ENCODE results near the gene ALDH1A2.

The ALDH1A2 gene

DNA sequence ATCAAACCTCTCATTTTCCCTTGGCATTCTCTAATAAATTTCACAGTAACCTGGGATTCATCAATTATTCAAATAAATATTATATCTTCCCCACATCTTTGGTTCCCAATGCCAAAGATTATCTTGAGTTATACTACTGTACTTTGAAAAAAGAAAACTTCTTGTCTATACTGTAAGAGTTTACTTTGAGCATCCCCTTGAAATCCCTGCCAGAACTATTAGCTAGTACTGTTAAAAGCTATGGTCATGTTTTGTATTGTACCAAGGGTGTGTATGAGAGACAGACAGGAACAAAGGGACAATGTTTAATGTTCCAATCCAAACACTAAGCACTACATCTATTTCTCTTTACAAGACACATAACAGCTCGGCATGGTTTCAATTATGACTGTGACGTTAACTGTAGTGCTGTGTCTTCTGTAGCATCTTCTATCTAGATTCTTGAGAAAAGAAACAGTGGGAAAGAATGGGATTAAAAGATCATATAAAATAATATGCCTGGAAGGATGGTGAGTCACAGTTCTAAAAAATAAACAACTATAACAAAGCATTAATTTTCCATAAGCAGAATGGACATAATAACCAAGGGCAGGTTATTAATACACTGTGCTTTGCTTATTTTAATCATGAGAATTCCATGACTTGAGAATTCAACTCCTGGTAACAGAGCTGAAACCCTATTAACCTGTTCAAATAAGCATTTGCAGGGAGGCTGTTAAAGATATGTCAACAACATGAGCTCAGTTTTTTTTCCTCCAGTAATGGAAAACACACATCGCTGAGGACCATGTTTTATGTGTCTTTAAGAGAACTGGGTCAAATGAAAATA is 71.1 kb downstream of the ALDH1A2 start:
- DNase-seq (ENCODE audit: low read depth): no peak

DNA sequence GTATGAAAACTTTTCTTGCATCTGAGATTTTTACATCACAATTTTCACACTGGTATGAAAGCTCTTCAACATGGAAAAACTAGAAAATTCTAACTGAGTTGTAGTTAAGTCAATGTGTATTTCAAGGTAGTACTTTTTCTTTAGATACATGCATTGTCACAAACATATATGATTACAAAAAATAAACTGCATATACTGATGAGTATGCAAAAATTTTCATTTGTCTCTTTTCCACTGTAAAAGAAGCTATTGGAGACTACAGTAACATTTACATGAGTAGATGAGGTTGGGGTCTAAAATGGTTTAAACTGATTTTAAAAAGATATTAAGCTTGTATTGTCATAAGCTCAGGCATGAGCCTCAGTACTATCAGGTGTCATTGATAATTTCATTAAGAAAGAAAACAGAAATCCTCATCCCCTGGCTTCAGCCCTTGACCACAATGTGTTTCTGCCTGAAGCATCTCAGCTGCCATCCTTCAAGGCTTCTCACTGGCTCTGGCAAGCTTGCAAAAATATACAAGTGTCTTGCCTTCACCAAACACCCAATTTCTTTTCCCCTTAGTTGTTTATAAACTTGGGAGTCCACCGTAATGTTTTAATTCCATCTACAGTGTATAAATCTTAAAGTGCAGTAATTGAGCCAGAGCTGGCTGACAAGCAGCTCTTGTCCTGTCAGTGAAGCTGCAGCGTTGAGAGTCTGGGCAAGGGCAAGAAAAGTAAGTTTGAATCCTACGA is 71.9 kb downstream of the ALDH1A2 start:
- DNase-seq (ENCODE audit: low read depth): no peak

DNA sequence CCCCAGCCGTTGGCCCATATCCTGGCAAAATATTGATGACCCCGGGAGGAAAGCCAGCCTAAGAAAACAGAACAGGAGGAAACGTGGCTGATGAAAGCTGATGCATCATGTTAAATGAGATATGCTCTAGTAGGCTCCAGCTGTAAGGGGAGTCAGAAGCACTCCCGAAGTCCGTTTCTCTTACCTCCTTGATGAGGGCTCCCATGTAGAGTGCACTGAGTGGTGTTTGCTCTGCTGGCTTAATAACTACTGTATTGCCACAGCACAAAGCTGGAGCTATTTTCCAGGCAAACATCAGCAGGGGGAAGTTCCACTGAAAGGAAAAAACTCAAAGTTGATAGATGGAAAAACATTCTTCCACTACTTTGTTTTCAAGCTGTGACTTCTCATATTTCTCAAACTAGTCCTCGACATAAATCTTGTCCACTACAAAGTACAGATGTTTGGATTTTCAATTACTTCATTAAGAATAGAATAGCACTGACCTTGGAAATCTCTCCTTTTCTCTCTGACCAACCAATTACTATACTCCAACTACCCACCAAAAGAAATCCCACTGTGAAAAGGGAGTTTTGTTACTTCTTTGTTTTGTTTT is 72.7 kb downstream of the ALDH1A2 start:
- DNase-seq (ENCODE audit: low read depth): no peak

DNA sequence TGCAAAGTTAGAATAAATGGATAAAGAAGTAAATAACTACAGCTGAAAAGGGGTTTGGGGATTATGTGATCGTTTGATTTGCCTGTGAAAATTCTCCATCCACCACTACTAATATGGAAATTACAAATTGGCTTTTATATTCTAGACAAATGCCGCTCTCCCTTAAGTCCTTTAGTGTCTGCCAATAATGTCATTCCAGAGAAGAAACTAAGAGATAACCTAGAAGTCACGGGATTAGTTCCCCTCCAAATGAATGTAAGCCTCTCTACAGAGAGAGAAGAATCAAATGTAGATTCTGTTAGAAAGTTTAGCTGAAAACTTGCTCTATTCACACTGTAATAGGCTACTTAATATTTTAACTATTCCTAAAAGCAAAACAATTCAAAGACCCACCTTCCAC is 92.0 kb downstream of the ALDH1A2 start:
- DNase-seq (ENCODE audit: low read depth): no peak

DNA sequence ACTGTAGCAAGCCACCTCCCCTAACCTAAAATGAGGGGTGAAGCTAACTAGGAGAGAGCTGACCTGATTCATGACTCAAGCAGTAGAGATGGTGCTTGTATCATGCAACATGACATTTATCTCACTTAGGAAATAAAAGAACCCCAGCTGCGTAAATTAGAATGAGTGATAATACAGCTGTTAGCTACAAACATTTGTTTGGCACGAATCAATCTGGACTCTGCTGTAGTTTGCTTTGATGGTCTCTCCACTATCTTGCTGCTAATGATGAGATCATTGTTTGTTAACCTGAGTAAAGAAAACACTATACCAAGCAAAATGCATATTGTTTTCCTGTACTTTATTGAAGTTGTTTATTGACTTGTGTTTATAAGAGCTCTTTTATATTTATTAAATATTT is 92.6 kb downstream of the ALDH1A2 start:
- DNase-seq (ENCODE audit: low read depth): no peak

DNA sequence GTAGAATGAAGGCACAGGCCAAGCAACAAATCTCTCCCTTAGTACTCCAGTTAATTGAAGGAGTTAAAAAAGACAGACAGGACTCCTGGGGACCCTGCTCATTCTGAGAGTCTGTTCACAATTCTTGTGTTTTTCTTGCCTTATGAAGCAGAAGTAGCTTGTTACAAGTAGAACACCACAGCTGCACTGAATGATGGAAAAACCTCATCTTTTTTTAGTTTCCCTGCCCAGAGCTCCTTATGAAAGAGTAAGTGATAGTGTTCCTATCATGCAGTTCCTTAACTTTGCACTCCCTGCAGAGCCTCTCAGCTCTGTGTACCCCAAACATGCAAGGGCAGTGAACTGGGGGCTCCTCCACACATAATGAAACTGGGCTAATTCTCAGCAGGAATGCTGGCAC is 95.5 kb downstream of the ALDH1A2 start:
- DNase-seq (ENCODE audit: low read depth): no peak

DNA sequence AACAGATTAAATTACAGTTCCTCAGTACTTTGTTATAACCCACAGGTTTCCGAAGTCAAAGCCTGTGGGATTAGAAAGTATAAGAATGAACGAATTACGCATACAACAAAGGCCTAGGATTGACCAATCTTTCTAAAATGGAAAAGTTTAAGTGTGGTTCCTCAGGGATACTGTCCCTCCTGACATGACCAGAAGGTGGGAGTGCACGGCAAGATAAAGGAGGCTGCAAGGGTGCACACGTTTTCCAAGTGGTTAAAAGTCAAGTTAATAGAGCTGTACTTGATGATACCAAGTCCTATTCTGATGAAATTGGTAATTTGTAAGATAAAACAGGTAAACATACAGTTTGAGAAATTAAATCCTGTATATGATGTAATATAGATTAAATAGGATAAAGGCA is 96.2 kb downstream of the ALDH1A2 start:
- no peak for DNase-seq (ENCODE audit: low read depth)

DNA sequence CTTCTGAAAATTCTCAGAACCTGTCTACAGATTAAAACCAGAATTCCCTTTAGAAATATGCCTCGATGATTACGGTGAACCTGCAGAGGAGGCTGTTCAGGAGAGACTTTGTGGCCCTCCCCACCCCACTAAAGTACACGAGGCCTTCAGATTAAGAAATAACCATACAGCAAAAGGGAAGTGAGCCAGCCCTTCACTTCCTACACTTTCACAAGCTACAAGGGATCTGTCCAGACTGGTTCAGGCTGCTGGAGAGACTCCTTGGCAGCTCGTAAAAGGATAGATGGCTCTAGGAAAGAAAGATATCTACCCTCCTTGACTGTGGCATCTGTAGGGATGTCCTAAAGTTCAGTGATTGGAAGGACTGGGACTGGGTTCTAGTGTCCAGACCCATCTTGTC is 102.6 kb downstream of the ALDH1A2 start:
- DNase-seq (ENCODE audit: low read depth): no peak

DNA sequence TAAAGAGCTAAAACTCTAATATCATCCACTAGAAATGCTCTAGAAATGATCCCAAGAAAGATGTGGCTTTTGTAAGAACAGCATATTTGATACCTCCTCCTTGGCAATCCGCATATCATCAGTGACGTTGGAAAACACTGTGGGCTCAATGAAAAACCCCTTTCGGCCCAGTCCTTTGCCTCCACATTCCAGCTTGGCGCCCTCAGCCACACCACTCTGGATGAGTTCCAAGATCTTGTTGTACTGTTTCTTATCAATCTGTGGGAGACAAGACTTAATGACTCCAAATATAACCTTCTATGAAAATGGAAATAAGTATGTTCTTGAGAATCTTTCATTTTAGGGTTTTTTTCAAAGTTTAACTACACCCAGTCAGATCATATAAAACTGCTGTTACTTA is 103.6 kb downstream of the ALDH1A2 start:
- DNase-seq (ENCODE audit: low read depth): no peak

DNA sequence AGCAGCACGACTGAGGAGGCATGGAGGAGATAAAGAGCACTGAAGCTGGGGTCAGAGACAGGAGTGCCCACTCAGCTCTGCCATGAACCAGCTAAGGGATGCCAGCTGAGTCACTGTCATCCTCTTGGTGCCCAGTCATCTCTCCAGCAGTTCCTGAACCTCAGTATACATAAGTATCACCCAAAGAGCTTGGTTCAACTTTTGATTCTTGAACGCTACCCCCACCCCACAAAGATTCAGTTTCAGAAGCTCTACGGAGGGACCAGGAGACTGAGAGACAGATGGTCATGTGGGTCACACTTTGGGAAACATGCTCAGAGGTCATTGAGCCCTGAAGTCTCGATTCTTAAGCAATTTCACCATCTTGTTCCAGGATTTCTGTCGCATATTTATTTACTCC is 108.4 kb downstream of the ALDH1A2 start:
- no peak for DNase-seq (ENCODE audit: low read depth)

DNA sequence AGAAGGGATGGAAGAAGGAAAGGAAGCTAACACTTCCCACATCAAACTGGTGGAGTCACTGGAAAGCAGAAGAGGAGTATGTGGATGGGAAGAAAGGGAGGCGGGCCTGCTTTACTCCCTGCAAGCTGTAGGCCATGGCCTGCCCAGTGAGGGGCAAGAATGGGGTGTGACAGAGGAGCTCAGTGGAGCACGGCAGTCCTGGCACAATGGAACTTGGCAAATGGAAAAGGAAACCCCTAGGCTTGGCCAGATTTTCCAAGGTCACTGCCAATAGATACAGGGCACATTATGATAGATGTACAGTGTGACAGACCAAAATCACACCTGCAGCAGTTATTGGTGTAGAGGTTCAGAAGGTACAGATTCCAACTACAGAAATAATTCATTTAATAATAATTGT is 111.6 kb downstream of the ALDH1A2 start:
- no peak for DNase-seq (ENCODE audit: low read depth)

DNA sequence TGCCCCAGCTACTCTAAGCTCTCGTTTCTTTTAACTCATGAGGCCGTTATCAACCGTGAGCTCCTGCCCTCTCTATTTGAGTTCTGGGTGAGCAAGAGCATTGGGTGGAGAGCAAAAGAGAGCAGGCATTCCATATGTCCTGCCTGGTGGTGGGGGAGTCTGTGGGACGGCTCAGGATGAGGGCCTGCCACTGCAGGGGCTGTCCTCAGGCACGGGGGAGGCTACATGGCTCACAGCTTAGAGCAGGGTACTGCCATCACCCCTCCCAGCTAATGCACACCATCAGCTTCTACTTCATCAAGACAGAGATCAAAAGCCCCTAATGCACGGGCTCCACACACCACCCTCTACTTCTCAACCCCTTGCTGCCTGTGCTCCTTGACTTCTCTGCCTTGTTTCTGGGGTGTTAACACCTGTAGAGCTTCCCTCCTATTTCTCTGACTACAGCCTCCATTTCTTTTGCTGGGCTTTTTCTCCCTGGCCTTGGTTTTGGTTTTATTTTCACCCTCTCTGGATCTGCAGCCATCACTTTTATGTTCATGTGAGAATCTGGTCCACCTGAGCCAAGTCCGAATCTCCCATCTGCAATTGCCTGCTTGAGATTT is 114.1 kb downstream of the ALDH1A2 start:
- DNase-seq (ENCODE audit: low read depth): no peak

DNA sequence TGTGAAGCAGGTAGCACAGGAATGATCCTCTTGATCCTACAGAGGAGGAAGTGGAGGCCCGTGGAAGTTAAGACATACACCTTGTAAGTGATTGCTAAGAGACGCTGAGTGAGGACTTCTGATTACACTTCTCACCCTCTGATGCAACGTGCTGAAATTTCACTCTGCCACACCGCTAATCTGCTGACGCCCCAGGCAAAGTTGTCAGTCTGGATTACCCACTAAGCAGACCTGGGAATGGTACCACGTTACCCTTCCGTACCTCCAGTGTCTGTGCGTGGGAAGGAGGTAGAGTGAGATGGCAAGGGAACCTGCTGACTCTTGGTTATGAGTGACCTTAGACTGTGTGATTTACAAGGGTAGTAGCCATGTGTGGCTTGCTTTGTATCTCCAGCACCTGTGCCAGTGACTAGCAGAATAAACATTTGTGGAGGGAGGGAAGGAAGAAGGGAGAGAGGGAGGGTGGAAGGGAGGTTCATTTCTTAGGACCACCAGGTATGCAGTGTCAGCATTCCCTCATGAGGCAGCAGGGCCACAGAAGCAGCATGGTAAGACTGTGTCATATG is 115.0 kb downstream of the ALDH1A2 start:
- no peak for DNase-seq (ENCODE audit: low read depth)

DNA sequence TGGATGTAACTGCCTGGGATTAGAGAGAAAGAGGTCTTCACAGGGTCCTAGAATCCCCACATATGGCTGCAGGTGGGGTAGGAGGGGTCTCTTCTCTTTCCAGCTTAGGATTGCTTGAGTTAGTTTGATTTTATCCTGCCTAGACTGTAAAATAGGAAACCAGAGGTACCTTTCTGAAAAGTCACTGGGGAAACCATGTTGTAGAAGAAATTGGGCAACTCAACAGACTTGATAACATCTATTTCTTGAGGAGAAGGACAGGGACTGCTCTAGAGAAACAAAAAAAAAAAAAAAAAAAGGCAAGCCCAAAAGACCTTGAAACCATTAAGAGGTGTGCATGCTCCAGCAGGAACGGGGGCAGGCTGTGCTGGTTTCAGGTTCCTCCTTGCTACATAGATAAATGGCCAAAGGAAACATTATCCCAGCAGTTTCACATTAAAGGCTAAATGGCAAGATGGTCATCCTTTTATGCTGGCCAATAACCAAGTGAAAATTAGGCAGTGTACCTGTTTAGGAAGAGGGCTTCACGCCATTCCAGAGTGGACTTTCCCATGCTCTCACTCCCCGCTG is 116.1 kb downstream of the ALDH1A2 start:
- no peak for DNase-seq (ENCODE audit: low read depth)

DNA sequence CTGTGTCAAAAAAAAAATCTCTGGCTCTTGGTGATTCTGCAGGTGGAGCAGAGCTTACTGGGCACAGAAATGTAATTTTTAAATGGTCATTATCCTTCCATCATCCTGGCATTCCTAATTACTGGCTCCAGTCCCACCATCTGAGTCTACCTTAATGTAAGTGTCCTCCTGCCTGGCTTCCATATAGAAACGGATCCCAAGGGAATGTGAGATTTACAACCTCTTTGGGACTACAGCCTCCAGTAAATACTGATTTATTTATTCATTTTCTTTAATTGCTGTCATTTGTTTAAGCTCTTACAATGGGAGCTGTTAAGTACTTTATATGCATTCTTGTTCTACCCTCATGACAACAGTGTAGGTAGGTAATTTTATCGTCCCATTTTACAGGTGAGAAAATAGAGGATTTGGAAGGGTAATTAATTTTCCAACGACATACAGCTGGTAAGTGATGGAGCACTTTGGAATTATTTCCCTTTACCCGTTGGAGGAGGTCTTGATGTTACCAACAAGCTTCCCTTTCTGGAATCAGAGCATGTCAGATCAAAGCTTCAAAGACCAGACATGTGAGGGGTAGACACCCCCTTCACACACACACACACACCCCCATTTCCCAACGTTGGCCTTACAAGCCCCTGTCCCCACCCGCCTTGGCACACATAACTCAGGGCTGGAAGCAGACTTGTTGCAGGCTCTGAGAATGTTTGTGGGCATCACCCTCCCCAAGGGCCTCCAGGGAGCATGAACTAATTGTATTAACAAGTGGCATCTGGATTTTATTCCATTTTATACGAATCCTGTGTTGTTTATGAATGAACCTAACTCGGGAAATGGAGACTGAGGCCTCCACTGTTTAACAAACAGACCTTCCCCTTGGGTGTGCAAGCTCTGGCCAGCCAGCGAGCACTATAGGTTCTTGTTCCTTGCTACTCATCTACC is 116.9 kb downstream of the ALDH1A2 start:
- no peak for DNase-seq (ENCODE audit: low read depth)

DNA sequence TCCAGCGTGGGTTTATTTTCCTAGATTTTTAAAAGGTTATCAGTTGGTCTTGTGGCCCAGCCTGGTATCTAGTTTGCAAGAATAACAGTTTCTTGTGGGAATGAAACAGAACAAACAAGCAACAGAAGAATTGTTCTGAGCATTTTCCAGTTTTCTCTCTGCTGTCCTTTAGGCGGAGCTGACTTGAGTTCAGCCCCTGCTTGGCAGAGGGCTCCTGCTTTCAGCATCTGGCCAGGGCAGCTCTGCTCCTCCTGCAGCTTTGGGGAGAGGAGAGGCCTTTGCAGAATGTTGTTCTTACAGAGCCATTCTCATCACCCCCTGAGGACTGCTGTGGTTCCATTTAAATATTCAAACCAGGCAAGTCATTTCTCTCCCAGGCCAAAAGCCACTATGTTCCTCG is 117.7 kb downstream of the ALDH1A2 start:
- DNase-seq (ENCODE audit: low read depth): no peak

DNA sequence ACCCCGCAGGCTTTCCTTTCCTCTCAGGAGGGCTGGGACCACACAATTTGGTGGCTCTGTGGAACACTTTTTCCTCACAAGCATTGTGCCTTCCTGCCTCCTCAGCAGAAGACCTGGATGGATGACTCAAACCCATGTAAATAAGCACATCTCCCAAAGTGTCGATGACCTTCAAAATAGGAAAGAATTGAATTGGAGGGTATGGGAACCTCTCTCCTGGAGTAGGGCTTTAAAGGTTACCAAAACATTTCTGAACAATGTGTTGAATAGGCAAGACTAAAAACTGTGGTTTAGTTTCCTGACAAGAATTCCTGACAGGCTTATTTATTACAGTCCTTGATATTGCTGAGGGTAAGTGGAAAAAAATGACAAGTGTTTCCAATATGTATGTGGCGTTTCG is 118.2 kb downstream of the ALDH1A2 start:
- DNase-seq (ENCODE audit: low read depth): no peak

DNA sequence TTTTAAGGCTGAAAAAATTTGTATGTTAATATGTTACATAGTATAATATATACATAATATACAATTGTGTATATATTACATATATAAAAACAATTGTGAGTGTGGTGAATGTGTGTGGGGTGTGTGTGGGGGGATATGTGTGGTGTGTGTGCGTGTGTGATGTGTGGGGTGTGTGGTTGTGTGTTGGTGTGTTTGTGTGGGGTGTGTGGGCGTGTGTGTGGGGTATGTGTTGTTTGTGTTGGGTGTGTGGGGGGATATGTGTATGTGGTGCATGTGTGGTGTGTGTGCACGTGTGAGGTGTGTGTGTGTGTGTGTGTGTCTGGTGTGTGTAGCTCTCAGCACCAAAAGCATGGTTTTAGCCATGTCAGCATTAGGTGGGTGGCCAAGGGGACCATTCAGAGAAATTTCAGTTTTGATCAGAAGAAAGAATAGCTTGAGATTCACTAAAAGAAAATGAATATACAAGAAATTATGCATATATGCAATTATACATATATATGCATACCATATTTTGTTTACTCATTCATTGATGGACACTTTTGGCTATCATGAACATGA is 118.9 kb downstream of the ALDH1A2 start:
- DNase-seq (ENCODE audit: low read depth): no peak

DNA sequence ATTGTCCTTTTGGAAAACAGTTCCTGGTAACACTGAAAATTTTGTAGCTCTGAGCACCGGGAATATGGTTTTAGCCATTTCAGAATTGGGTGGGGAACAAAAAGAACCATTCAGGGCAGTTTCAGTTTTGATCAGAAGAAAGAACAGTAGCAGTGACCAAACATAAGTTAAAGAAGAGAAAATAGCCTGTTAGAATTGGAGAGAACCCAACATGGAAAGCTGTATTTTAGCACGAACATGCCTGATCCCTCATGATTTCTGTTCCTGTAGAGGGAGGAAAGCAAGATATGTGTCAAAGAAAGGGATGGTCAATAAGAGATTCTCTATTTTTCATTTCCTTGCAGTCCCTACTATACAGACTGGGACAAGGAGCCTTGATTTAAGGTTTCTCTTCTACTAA is 119.9 kb downstream of the ALDH1A2 start:
- DNase-seq (ENCODE audit: low read depth): no peak

DNA sequence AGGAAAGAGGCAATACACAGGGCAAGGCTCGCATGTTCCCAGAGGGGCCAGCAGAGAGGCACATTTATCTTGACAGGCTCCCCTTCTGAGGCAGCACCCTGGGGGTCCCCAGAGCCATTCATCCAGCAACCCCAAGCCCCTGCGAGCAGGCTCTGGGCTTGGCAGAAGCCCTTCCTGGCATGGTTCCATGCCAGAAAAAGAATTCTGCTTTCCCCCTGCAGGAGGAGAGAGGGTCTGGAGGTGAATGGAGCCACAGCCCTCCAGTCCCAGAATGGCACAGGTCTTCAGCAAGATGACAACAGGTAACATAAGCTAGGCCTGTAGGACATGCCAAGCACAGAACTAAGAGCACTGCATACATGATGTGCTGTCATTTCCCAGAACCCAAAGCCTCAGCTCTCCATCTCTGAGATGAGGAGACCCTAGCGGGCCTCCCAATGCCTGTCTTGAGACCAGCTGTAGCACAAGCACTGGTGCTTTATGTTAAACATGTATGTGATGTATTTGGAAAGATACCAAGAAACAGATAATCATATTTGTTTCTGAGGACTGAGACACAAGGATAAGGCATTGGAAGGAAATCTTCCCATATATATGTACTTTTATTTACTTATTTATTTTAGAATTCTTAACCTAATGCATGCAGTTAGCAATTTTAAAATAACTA is 121.6 kb downstream of the ALDH1A2 start:
- DNase-seq (ENCODE audit: low read depth): no peak
